Astrocyte (in vitro differentiated cells and primary cell): Measurements from ENCODE around the gene MYF5. TPM values are rescaled to one million over a fixed set of nuclear protein-coding genes. Genes with fewer than 3 reads are reported as not detected.

Source experiments
- DNase-seq: peaks from one replicate; pipeline ENCODE4 v3.0.0-alpha.2; 2010; ENCODE audit warnings: low read depth
- FAIRE-seq: peaks from 2 replicates; lab custom pipeline; 2011; peaks lifted over from hg19 to GRCh38; lab: Jason Lieb, UNC
- H2AFZ ChIP-seq: 2 replicates; pipeline ENCODE4 v1.6.0; 2012; ENCODE audit warnings: low read depth, low read length, inconsistent platforms
- H3K27ac ChIP-seq: 2 replicates; pipeline ENCODE4 v1.5.1; 2011; ENCODE audit warnings: low read depth, low read length, inconsistent platforms
- H3K27me3 ChIP-seq: 2 replicates; pipeline ENCODE4 v1.6.0; 2011; ENCODE audit warnings: low read length, inconsistent platforms; ENCODE audit not compliant: insufficient read depth
- H3K36me3 ChIP-seq: 2 replicates; pipeline ENCODE4 v1.5.1; 2011; ENCODE audit warnings: low read length, inconsistent platforms; ENCODE audit not compliant: insufficient read depth
- H3K4me1 ChIP-seq: 2 replicates; pipeline ENCODE4 v1.5.1; 2011; ENCODE audit warnings: low read length, inconsistent platforms; ENCODE audit not compliant: insufficient read depth
- H3K4me2 ChIP-seq: 2 replicates; pipeline ENCODE4 v1.6.0; 2012; ENCODE audit warnings: low read length, inconsistent platforms
- H3K4me3 ChIP-seq: 2 replicates; pipeline ENCODE4 v1.5.1; 2011; ENCODE audit warnings: low read depth, mild to moderate bottlenecking, low read length, inconsistent platforms; ENCODE audit not compliant: insufficient read depth
- H3K79me2 ChIP-seq: 2 replicates; pipeline ENCODE4 v1.6.0; 2012; ENCODE audit warnings: mild to moderate bottlenecking, low read length, inconsistent platforms; ENCODE audit not compliant: insufficient read depth
- H3K9ac ChIP-seq: 2 replicates; pipeline ENCODE4 v1.6.0; 2012; ENCODE audit warnings: mild to moderate bottlenecking, low read length, inconsistent platforms
- H3K9me3 ChIP-seq: 2 replicates; pipeline ENCODE4 v1.5.1; 2012; ENCODE audit warnings: low read depth, mild to moderate bottlenecking, low read length, inconsistent platforms; ENCODE audit not compliant: insufficient read depth
- H4K20me1 ChIP-seq: 2 replicates; pipeline ENCODE4 v1.6.0; 2012; ENCODE audit warnings: low read length, inconsistent platforms; ENCODE audit not compliant: insufficient read depth
- H3K27ac Mint-ChIP-seq: one replicate; pipeline ENCODE4 v1.8.0; 2021; ENCODE audit warnings: mild to moderate bottlenecking, mixed read lengths; ENCODE audit not compliant: unreplicated experiment
- H3K27me3 Mint-ChIP-seq: one replicate; pipeline ENCODE4 v1.8.0; 2021; ENCODE audit warnings: low read depth, mixed read lengths; ENCODE audit not compliant: unreplicated experiment
- H3K36me3 Mint-ChIP-seq: one replicate; pipeline ENCODE4 v1.8.0; 2021; ENCODE audit warnings: low read depth, mixed read lengths; ENCODE audit not compliant: unreplicated experiment
- H3K4me1 Mint-ChIP-seq: one replicate; pipeline ENCODE4 v1.8.0; 2021; ENCODE audit warnings: low read depth, mixed read lengths; ENCODE audit not compliant: unreplicated experiment
- H3K4me3 Mint-ChIP-seq: one replicate; pipeline ENCODE4 v1.8.0; 2021; ENCODE audit warnings: mild to moderate bottlenecking, moderate library complexity, mixed read lengths; ENCODE audit not compliant: unreplicated experiment
- H3K9me3 Mint-ChIP-seq: one replicate; pipeline ENCODE4 v1.8.0; 2021; ENCODE audit warnings: mild to moderate bottlenecking, mixed read lengths; ENCODE audit not compliant: unreplicated experiment
- CTCF ChIP-seq: IDR thresholded peaks from 2 replicates; pipeline ENCODE4 v1.5.1; 2011; ENCODE audit warnings: low read depth, mild to moderate bottlenecking, inconsistent platforms, low read length, moderate library complexity; ENCODE audit not compliant: insufficient read depth
- EZH2 ChIP-seq: IDR thresholded peaks from 2 replicates; pipeline ENCODE4 v1.6.1; 2012; ENCODE audit warnings: mild to moderate bottlenecking, low read length, inconsistent platforms; ENCODE audit not compliant: insufficient read depth
- total RNA-seq: library from RNA; stranded (reverse); gene quantifications from 2 replicates; pipeline ENCODE4 v1.2.1, GENCODE V29; 2021

MYF5 gene
- total RNA-seq, 1 donor from 2014 or later = not detected

- FAIRE-seq = peak; percentile 20
- H3K9ac ChIP-seq = no peak overlapping the region
Observed at GRCh38 chr12:80700327-80700726, 16.4 kb upstream of the MYF5 start.

GRCh38 chr12:80701388-80701787 is 15.3 kb upstream of the MYF5 start:
- Mint-ChIP-seq H3K4me1 (peaks cover 17% of the 10 kb centered on the region), H3K27ac (no peak overlapping the region), H3K9me3 (no peaks in the 10 kb centered on the region), H3K27me3 (peaks cover under 1% of the 10 kb centered on the region), H3K36me3 (no peaks in the 10 kb centered on the region), H3K4me3 (no peak overlapping the region)
- TF ChIP-seq EZH2 (no peak), CTCF (no peak)
- Histone ChIP-seq H2AFZ (no peak overlapping the region), H3K4me2 (no peak overlapping the region), H4K20me1 (no peaks in the 10 kb centered on the region), H3K9me3 (no peaks in the 10 kb centered on the region), H3K9ac (no peak overlapping the region), H3K79me2 (no peaks in the 10 kb centered on the region), H3K4me3 (no peak overlapping the region), H3K27me3 (no peaks in the 10 kb centered on the region), H3K36me3 (no peaks in the 10 kb centered on the region), H3K27ac (no peak overlapping the region), H3K4me1 (peaks cover 8% of the 10 kb centered on the region)
- FAIRE-seq (peak; percentile 55), DNase-seq (peak; percentile 14)

More at GRCh38 chr12:80700327-80700726, 16.4 kb upstream of the MYF5 start:
- DNase-seq = no peak
- H3K9me3 Mint-ChIP-seq = no peaks in the 10 kb centered on the region
- no peaks in the 10 kb centered on the region for H3K79me2 ChIP-seq
- H3K27me3 ChIP-seq = no peaks in the 10 kb centered on the region
- no peaks in the 10 kb centered on the region for H4K20me1 ChIP-seq
- H3K27ac ChIP-seq = no peak overlapping the region
- H3K27me3 Mint-ChIP-seq = no peaks in the 10 kb centered on the region
- H3K4me1 Mint-ChIP-seq = peaks cover 17% of the 10 kb centered on the region
- no peak overlapping the region for H2AFZ ChIP-seq
- H3K36me3 Mint-ChIP-seq = no peaks in the 10 kb centered on the region
- no peaks in the 10 kb centered on the region for H3K36me3 ChIP-seq
- H3K4me3 Mint-ChIP-seq = no peak overlapping the region
- TF ChIP-seq CTCF = no peak
- no peak for TF ChIP-seq EZH2
- H3K9me3 ChIP-seq = no peaks in the 10 kb centered on the region
- no peak overlapping the region for H3K4me2 ChIP-seq
- no peak overlapping the region for H3K4me3 ChIP-seq
- no peak overlapping the region for H3K27ac Mint-ChIP-seq
- peaks cover 8% of the 10 kb centered on the region for H3K4me1 ChIP-seq

- H3K9ac ChIP-seq = peak overlapping the region; percentile 16
Observed at GRCh38 chr12:80702889-80703805, 13.6 kb upstream of the MYF5 start.

More at GRCh38 chr12:80702889-80703805, 13.6 kb upstream of the MYF5 start:
- peak overlapping the region; percentile 18 for H3K4me3 ChIP-seq
- H3K27ac Mint-ChIP-seq = peak overlapping the region; percentile 81
- H3K36me3 ChIP-seq = no peaks in the 10 kb centered on the region
- no peaks in the 10 kb centered on the region for H4K20me1 ChIP-seq
- H3K79me2 ChIP-seq = no peaks in the 10 kb centered on the region
- H3K4me1 ChIP-seq = peaks cover 8% of the 10 kb centered on the region
- H2AFZ ChIP-seq = peak overlapping the region; percentile 29
- H3K36me3 Mint-ChIP-seq = no peaks in the 10 kb centered on the region
- TF ChIP-seq CTCF = no peak
- no peak for TF ChIP-seq EZH2
- H3K9me3 ChIP-seq = no peaks in the 10 kb centered on the region
- H3K27me3 Mint-ChIP-seq = peaks cover 17% of the 10 kb centered on the region
- peak; percentile 54 for FAIRE-seq
- peak; percentile 83 for DNase-seq
- H3K4me2 ChIP-seq = peak overlapping the region; percentile 80
- H3K4me3 Mint-ChIP-seq = peak overlapping the region; percentile 3
- H3K4me1 Mint-ChIP-seq = peaks cover 17% of the 10 kb centered on the region
- no peak overlapping the region for H3K27ac ChIP-seq
- no peaks in the 10 kb centered on the region for H3K9me3 Mint-ChIP-seq
- no peaks in the 10 kb centered on the region for H3K27me3 ChIP-seq
